BJ (cell line): ENCODE measurements around the gene ALKBH7. TPM values are rescaled to one million over a fixed set of nuclear protein-coding genes. Genes with fewer than 3 reads are reported as not detected.
"Not testable (repeated sequence)": the region's sequence is repeated elsewhere in the genome, so short reads cannot be mapped to it uniquely, and the experiment has no call there.

Source experiments
- CTCF ChIA-PET: fragments of 350-600 bp; formaldehyde crosslinking; extraction: SDS; loops from one replicate; lab custom pipeline; 2021; ENCODE audit warnings: antibody characterized with exemption, inconsistent platforms; lab: Yijun Ruan, JAX
- POLR2A ChIA-PET: fragments of 300-600 bp; sonication (Branson Sonifier 250); formaldehyde crosslinking; extraction: SDS; loops from one replicate; lab custom pipeline; 2021; ENCODE audit warnings: antibody characterized with exemption; lab: Charles Lee
- DNase-seq: peaks from one replicate; pipeline ENCODE4 v3.0.0-alpha.2; 2011; ENCODE audit warnings: low read depth
- H3K27me3 ChIP-seq: 2 replicates; pipeline ENCODE4 v1.6.0; 2011; ENCODE audit warnings: low read length; ENCODE audit not compliant: control insufficient read depth, insufficient read depth
- H3K36me3 ChIP-seq: 2 replicates; pipeline ENCODE4 v1.5.1; 2011; ENCODE audit warnings: low read length; ENCODE audit not compliant: control insufficient read depth, insufficient read depth
- H3K4me3 ChIP-seq: 2 replicates; pipeline ENCODE4 v1.5.1; 2011; ENCODE audit warnings: low read depth, mild to moderate bottlenecking, control low read depth, low read length
- polyA plus RNA-seq: library from polyadenylated mRNA; depleted of rRNA; stranded (reverse); fragments of >200 nt; gene quantifications from 2 replicates; pipeline ENCODE4 v1.2.3, GENCODE V29; 2011
- TF ChIP-seq, protein P1 (sequence below): IDR thresholded peaks from 2 replicates; pipeline ENCODE4 v1.5.1; 2011; ENCODE audit warnings: low read depth, mild to moderate bottlenecking, control low read depth, inconsistent platforms, low read length, moderate library complexity; ENCODE audit not compliant: insufficient read depth

ALKBH7 gene
- polyA plus RNA-seq, 1 experiment = 40.9 TPM

- POLR2A ChIA-PET = no interaction called here
- Histone ChIP-seq H3K4me3 (no peak overlapping the region), H3K36me3 (peaks cover 4% of the 10 kb centered on the region), H3K27me3 (no peaks in the 10 kb centered on the region)
- DNase-seq = no peak
- CTCF ChIA-PET = interaction anchor here (1.3 kb wide), 2 partner anchors 7 to 10 kb away, joined by 3 to 5 read pairs; no protein-coding TSS in a partner anchor
- TF ChIP-seq, protein P1, sequence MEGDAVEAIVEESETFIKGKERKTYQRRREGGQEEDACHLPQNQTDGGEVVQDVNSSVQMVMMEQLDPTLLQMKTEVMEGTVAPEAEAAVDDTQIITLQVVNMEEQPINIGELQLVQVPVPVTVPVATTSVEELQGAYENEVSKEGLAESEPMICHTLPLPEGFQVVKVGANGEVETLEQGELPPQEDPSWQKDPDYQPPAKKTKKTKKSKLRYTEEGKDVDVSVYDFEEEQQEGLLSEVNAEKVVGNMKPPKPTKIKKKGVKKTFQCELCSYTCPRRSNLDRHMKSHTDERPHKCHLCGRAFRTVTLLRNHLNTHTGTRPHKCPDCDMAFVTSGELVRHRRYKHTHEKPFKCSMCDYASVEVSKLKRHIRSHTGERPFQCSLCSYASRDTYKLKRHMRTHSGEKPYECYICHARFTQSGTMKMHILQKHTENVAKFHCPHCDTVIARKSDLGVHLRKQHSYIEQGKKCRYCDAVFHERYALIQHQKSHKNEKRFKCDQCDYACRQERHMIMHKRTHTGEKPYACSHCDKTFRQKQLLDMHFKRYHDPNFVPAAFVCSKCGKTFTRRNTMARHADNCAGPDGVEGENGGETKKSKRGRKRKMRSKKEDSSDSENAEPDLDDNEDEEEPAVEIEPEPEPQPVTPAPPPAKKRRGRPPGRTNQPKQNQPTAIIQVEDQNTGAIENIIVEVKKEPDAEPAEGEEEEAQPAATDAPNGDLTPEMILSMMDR = no peak
Observed at GRCh38 chr19:6359568-6360341, 12.8 kb upstream of the ALKBH7 start.

DNA sequence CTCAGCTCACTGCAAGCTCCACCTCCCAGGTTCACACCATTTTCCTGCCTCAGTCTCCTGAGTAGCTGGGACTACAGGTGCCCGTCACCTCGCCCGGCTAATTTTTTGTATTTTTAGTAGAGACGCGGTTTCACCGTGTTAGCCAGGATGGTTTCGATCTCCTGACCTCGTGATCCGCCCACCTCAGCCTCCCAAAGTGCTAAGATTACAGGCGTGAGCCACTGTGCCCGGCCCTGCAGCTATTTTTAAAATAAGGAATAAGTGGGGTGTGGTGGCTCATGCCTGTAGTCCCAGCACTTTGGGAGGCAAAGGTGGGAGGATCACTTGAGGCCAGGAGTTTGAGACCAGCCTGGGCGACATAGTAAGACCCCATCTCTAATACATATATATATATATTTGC is 12.1 kb upstream of the ALKBH7 start:
- H3K4me3 ChIP-seq, POLR2A ChIA-PET, H3K36me3 ChIP-seq, DNase-seq, H3K27me3 ChIP-seq: not testable (repeated sequence)
- CTCF ChIA-PET = interaction anchor here (1.3 kb wide), 2 partner anchors 8 to 10 kb away, joined by 3 to 5 read pairs; no protein-coding TSS in a partner anchor

- H3K36me3 ChIP-seq = not testable (repeated sequence)
- POLR2A ChIA-PET = interaction anchor here (1.0 kb wide), 1 partner anchor 12 kb away, joined by 6 read pairs; the partner anchor contains the start of gene ALKBH7
- CTCF ChIA-PET = interaction anchor here (1.3 to 1.5 kb wide), 3 partner anchors 8 to 13 kb away, joined by 3 to 5 read pairs (median 3); no protein-coding TSS in a partner anchor
Observed at GRCh38 chr19:6360857-6361216, 11.8 kb upstream of the ALKBH7 start.

DNA sequence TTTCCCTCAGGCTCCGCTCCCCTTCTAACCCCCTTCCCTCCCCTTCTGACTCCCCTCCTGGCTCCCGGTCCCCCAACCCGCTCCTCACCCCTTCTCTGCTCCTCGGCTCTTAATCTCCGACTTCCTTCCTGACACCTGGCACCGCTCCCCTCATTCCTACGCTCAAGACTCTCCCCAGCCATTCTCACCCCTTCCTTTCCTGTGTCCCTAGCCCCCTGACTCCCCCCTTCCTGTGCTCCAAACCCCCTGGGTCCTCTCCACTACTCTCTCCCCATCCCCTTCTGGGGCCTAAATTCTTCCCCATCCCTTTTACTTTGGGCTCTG is 10.6 kb upstream of the ALKBH7 start:
- DNase-seq = no peak
- H3K36me3 ChIP-seq = peaks cover 15% of the 10 kb centered on the region
- H3K27me3 ChIP-seq = no peaks in the 10 kb centered on the region
- ChIA-PET CTCF (interaction anchor here (1.5 kb wide), 1 partner anchor 14 kb away, joined by 3 read pairs; no protein-coding TSS in a partner anchor), POLR2A (no interaction called here)
- H3K4me3 ChIP-seq = peak overlapping the region; percentile 92
- TF ChIP-seq, protein P1 = no peak

More at GRCh38 chr19:6360857-6361216, 11.8 kb upstream of the ALKBH7 start:
- H3K27me3 ChIP-seq, DNase-seq: not testable (repeated sequence)
- H3K4me3 ChIP-seq = peak overlapping the region; percentile 92

DNA sequence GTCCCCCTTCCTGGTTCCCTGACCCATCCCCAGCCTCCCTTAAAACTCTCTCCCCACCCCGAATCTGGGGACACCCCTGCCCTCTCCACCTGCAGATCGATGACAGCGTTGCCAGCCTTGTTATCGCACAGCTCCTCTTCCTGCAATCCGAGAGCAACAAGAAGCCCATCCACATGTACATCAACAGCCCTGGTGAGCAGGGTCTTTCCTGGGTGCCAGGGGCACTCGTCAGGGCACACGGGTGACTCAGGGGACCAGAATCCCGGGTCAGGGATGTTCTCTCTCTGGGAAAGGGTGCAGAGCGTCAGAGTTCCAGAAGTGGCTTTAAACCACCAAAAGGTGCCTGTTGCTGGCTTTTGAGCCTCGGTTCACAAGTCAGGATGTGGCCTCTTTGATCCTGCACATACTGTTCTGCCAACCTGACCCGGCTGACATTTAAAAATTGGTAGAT is 10.2 kb upstream of the ALKBH7 start:
- DNase-seq = no peak

GRCh38 chr19:6364353-6364752 is 8.2 kb upstream of the ALKBH7 start:
- H3K4me3 ChIP-seq = no peak overlapping the region
- H3K36me3 ChIP-seq = peaks cover 23% of the 10 kb centered on the region
- H3K27me3 ChIP-seq = no peaks in the 10 kb centered on the region
- CTCF ChIA-PET = no interaction called here
- TF ChIP-seq, protein P1 = no peak
- POLR2A ChIA-PET = interaction anchor here (0.6 kb wide), 1 partner anchor 152 kb away, joined by 6 read pairs; no protein-coding TSS in a partner anchor
- no peak for DNase-seq

More for the DNA sequence above, 10.2 kb upstream of the ALKBH7 start:
- CTCF ChIA-PET = interaction anchor here (1.5 kb wide), 1 partner anchor 14 kb away, joined by 3 read pairs; no protein-coding TSS in a partner anchor
- peaks cover 15% of the 10 kb centered on the region for H3K36me3 ChIP-seq
- TF ChIP-seq, protein P1 = no peak
- H3K4me3 ChIP-seq = peak overlapping the region; percentile 92
- H3K27me3 ChIP-seq = no peaks in the 10 kb centered on the region
- POLR2A ChIA-PET = no interaction called here
